ENCODE results near the gene THADA.

GRCh38 chr2:43402452-43402937, 193.3 kb downstream of the THADA start:
- TF ChIP-seq, protein P1, sequence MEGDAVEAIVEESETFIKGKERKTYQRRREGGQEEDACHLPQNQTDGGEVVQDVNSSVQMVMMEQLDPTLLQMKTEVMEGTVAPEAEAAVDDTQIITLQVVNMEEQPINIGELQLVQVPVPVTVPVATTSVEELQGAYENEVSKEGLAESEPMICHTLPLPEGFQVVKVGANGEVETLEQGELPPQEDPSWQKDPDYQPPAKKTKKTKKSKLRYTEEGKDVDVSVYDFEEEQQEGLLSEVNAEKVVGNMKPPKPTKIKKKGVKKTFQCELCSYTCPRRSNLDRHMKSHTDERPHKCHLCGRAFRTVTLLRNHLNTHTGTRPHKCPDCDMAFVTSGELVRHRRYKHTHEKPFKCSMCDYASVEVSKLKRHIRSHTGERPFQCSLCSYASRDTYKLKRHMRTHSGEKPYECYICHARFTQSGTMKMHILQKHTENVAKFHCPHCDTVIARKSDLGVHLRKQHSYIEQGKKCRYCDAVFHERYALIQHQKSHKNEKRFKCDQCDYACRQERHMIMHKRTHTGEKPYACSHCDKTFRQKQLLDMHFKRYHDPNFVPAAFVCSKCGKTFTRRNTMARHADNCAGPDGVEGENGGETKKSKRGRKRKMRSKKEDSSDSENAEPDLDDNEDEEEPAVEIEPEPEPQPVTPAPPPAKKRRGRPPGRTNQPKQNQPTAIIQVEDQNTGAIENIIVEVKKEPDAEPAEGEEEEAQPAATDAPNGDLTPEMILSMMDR (IDR thresholded peaks at IDR 0.05): no peak
- TF ChIP-seq POLR2A (IDR thresholded peaks at IDR 0.05) (no peak), POLR2AphosphoS5 (IDR thresholded peaks at IDR 0.05) (no peak), EP300 (IDR thresholded peaks at IDR 0.05) (no peak)

Measured in suprapubic skin (tissue), 4 donors.